ENCODE measurements around the gene PLPPR4.
"Not testable (repeated sequence)": the region's sequence is repeated elsewhere in the genome, so short reads cannot be mapped to it uniquely, and the experiment has no call there.

The PLPPR4 gene

DNA sequence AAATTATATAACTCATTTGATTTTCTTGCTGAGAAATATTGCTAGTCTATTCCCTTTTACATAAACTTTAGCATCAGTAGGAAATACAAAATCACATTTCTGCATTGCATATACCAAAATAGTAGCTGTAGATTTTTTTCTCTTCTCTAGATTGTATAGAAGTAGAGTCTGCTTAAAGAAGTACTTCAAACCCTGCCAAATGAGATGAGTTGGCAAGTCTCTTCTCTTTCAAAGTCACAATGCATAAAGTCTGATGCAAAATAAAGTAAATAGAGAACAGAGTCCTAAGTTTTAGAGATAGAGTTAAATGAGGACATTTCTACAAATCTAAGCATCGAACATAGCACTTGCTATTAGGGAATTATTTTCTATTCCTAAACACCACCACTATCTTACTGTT is 6.4 kb downstream of the PLPPR4 start:
- no peak for DNase-seq

DNA sequence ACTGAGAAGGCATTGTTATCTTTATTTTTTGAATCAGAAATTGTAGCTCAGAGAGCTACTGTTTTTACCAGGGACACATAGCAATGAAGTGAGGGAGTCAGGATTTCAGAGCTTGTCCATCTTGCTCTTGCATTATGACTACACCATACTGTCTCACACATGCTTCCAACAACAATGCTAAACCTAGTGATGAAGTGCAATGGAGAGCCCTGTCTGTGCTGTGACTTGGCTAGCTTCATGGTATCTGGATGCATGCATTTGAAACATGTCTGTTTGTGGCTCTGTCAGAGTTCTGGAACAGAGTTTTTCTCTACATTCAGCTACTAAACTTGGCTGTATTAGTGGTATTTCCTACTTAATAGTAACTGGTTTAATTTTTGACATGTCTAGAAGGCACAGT is 7.0 kb downstream of the PLPPR4 start:
- no peak for DNase-seq

DNA sequence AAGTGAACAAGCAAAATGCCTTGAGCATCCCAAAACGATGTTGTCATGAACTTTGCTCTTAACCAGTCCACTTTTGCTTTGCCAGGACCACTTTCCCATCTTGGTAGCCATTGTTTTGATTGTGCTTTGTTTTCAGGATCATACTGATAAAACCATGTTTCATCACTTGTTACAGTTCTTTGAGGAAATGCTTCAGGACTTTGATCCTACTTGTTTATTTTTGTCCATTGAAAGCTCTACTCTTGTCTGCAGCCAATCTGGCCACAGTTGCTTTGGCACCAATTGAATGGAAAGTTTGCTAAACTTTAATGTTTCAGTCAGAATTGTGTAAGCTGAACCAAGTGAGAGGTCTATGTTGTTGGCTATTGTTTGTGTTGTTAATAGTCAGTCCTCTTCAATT is 12.8 kb downstream of the PLPPR4 start:
- DNase-seq: no peak

DNA sequence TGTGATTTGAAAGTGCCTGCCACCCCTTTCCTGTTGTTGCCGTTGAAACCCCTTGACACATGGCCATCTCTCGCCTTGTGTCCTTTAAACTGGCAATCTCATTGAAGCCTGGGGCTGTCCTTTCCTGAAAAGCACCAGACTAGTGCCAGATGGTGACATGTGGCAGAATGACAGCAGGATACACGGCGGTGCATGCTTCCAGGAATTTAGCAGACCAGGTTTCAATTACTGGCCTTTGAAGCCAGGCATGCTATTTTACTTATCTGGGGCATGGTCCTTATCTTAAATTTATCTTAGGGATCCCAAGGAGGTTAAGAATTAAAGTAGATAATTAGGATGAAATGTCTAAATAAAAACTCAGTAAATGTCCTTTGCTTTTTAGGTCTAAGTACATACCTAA is 15.2 kb downstream of the PLPPR4 start:
- no peak for DNase-seq

DNA sequence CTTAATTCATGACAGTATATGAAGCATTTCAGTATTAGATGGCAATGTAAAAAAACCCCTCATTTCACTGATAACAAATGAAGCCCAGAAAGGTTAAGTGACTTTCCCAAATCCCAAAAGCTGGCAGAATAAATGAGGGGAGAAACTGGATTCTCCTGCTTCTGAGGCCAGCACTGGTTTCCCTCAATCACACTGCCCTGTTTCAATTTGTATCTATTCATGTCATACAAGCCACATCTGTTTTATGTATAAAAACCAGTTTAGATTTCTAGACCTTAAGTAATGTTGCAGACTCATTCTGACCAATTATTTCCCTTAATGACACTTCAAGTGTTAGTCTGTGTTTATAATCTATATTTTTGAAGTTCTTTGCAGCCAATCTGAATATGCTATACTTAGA is 16.8 kb downstream of the PLPPR4 start:
- no peak for DNase-seq

DNA sequence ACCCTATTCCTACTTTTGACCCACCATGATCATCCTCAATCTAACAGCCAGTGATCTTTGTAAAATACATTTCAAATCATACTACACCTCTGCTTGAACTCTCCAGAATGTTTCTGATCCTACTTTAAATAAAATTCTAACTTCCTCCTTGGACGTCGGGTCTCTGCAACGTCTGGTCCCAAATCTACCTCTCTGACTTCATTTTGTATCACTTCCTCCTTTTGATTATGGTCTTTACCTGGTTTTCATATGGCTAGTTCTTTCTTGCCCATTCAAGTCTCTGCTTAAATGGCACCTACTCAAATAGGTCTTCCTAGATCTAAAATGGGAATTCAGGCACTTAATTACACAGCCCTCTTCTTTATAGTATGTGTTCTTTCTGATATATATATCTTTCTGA is 18.2 kb downstream of the PLPPR4 start:
- DNase-seq: no peak

DNA sequence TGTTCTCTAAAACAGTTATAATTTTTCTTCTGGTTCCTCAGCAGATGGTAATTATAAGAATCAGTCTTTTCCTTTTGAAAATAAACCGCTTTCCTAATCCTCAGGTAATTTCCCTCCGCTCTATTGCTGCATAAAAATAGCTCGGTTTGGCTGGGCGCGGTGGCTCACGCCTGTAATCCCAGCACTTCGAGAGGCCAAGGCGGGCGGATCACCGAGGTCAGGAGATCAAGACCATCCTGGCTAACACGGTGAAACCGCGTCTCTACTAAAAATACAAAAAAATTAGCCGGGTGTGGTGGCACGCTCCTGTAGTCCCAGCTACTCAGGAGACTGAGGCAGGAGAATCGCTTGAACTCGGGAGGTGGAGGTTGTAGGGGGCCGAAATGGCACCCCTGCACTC is 19.2 kb downstream of the PLPPR4 start:
- DNase-seq: not testable (repeated sequence)

DNA sequence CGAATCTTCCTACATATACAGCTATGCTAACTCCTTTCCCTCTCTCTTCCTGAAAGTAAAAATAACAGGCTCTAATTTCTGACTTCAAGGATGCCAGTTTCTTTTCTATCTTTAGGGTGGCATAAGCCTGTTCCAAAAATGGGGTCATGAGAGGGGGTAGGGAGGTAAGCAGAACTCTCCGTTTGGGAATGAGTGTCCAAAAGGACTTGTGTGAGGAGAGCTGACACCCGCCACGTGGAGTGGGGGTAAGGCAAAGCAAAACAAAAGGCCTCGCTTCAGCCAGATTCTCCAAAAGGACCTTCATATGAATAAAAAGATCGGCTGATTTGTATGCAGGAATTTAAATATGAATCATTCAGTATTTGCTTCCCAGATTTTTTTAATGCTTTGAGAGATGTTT is 28.6 kb downstream of the PLPPR4 start:
- no peak for DNase-seq

DNA sequence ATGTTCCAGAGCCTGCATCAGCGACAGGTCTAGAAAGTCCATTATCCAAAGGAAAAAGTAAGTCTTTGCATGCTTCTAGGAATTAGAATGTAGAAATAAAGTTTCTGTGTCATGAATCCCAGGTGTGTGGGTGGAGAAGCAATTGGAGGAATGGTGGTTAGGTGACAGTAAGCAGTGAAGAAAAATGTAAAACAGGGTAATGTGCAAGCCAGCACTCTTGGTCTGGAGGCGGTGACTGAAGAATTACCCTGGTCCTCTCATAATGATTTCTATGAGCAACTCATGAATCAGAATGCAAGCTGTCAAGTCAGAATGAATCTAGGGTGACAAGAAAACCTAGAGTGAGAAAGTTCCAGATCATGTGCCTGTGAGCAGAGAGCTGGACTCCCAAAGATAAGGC is 33.6 kb downstream of the PLPPR4 start:
- no peak for DNase-seq

DNA sequence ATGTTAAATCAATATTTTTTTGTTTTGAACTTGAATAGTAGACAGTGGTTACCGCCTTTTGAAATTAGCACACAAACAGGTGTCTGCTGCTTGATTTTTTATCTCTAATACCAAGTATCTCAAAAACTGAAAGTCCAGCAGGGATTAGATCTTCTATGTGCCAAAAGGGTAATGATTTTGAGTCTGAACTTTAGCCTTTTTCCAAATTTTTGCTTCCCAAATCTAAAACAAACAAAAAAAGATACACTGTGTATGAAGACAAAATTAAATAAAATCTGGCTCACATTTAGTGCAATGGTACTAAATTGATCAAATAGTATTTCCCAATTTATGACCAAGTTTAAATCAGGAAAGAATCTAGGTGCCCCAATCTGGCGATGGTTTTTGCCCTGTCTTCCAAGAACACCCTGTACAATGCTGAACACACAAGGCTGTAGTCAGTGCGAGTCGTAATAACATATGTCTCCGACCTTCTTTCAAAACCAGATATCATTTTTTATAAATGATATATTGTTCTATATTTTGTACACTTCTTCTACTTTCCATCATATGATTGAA is 40.5 kb downstream of the PLPPR4 start:
- no peak for DNase-seq

DNA sequence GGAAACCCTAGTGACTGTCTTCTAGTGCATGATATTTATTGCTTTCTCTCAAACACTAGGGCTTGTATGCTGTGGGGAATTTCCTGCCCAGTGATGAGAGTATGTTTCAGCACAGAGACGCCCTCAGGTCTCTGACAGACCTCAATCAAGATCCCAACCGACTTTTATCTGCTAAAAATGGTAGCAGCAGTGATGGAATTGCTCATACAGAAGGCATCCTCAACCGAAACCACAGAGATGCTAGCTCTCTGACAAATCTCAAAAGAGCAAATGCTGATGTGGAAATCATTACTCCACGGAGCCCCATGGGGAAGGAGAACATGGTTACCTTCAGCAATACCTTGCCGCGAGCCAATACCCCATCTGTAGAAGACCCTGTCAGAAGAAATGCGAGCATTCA is 41.3 kb downstream of the PLPPR4 start:
- DNase-seq: no peak

DNA sequence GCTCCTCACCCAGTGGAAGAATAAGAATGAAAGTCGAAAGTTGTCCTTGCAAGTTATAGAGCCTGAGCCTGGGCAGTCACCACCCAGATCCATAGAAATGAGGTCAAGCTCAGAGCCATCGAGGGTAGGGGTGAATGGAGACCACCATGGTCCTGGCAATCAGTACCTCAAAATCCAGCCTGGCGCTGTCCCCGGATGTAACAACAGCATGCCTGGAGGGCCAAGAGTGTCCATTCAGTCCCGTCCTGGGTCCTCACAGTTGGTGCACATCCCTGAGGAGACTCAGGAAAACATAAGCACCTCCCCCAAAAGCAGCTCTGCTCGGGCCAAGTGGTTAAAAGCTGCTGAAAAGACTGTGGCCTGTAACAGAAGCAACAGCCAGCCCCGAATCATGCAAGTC is 41.8 kb downstream of the PLPPR4 start:
- no peak for DNase-seq

DNA sequence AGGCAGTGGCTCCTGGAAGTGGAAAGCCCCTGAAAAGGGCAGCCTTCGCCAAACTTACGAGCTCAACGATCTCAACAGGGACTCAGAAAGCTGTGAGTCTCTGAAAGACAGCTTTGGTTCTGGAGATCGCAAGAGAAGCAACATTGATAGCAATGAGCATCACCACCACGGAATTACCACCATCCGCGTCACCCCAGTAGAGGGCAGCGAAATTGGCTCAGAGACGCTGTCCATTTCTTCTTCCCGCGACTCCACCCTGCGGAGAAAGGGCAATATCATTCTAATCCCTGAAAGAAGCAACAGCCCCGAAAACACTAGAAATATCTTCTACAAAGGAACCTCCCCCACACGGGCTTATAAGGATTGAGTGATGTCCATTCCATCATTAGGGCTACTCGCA is 42.4 kb downstream of the PLPPR4 start:
- no peak for DNase-seq

DNA sequence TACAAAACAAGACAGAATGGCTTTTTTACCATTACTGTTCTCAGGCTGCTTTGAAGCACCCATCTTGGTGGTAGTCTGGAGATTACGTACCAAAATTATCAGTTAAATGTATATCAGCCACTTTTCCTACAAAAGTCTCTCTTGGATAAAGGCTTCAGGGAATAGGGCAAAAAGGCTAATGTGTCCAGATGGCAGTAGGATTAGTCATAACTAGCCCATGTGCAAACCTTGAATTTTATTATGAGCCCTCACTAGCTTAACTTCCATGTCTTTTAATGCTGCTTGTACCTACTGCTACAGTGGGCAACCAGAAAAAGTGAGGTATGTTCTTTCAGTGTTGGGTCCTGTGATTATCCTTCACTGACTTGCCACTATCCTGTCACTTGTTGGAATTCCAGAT is 51.0 kb downstream of the PLPPR4 start:
- DNase-seq: no peak

DNA sequence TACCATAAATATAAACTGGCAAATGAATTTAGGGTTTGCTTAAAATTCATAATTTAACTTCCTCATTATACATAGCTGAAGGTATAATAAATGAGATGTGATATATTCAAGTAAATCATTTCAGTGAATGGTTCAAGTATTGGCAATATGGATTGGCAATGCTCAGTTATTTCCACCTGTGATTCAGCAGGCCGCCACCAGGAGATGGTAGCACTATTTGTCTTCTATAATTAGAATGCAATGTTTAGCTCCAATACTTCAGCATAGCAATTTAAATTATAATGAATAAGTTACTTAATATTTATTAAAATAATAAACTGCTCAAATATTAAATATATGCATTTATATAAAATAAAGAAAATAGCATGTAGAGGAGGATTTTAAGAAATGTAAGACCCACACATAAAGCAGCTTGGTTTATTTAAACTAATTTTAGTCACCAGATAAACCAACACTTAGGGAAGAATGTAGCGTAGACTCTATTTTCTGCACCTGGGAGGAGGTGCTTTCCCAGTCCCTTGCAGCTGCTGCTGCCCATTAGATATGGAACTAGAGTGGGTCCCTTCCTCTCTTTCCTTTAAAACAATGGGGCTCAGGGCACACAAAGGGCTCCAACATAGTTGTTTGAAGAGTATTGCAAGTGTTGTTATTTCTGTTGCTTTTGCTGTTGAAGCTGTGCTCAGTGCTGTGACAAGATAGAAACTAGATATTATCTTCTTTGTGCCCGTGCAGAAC is 62.1 kb downstream of the PLPPR4 start:
- DNase-seq: no peak

DNA sequence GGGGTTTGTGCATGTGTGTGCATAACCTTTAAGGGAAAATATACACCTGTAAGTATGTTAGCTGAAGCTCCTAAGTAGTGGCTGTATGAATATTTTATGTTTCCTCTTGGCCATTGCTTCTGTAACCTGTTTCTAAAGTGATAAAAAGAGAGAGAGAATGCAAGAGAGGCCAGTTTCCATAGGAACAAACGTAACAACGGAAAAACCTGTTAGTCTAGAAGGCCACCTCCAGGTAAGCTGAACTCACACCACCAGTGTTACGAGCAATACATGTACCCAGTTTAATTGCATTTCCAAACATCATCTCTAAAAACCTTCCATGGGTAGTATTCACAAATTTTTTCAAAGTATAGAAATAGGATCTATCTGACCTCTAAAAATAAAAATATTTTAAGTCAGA is 63.1 kb downstream of the PLPPR4 start:
- no peak for DNase-seq

DNA sequence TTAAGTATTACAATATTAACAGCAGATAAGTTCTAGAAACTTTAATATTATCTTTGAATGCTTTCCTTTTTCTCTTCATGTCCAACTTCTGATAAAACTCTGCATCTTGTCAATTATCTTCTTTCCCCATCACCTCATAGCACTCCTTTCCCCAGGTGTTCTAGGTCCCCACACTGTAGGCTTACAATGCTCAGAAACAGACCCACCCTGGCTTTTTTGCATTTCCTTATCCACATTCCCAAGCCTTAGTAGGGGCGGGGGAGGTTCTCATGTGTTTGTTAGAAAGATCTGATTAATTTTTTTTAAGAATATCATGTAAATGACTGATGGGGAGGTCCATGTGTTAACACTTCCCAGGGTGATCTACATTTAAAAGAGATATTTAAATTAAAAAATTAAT is 63.9 kb downstream of the PLPPR4 start:
- DNase-seq: no peak

DNA sequence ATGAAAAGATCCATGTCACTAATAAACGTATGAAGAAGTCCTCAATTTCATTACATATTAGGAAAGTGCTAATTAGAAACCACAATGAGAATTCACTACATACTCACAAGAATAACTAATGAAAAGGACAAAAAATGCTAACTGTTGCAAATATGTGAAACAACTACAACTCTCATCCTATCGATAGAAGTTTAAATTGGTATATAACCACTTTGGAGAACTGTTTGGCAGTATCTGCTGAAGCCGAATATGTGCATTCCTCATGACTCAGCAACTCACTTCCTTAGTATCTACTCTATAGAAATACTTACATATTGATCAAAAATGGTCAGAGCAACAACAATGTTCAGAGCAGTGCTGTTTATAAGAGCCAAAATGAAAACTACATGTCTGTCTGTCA is 66.8 kb downstream of the PLPPR4 start:
- DNase-seq: no peak

DNA sequence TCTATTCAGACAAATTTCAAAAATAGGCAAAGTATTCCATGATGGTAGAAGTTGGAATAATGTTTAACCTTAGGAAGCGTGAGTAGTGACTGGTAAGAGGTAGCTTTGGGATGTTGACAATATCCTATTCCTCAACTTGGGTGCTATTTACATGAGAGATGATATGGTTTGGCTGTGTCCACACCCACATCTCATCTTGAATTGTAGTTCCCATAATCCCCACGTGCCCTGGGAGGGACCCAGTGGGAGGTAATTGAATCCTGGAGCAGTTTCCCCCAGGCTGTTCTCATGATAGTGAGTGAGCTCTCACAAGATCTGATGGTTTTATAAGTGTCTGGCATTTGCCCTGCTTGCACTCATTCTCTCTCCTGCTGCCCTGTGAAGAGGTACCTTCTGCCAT is 67.3 kb downstream of the PLPPR4 start:
- no peak for DNase-seq

DNA sequence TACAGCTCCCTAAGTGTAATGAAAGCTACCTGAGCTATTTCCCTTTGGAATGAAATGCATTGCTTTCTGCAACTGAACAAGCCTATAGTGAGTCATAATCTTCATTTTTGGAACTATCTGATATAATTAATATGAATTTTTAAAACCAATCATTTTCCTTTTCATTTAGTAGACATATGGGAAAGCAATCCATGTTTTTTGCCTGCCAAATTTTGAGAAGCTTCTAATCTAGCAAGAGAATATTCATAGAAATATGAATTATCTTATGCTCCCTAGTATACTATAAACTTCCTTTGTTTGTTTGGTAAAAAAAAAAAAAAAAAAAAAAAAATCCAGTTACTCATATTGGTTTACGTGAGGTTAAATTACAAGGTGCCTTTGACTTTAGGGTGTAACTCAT is 68.3 kb downstream of the PLPPR4 start:
- no peak for DNase-seq

DNA sequence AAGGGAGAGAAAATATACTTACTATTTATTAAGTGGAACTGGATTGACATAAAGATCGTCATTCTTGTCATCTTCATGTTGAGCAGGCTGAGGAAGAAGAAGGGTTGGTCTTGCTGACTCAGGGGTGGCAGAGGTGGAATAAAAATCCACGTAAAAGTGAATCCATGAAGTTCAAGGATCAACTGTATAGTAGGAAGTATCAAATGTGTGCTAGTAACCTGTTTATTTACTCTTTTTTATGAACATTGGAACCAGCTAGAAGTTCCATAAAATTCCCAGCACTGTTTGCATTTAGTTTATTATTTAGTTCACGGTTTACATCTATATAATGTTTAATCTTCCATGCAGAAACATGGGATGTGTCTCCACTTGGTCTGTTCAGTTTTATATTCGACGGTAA is 70.7 kb downstream of the PLPPR4 start:
- no peak for DNase-seq

DNA sequence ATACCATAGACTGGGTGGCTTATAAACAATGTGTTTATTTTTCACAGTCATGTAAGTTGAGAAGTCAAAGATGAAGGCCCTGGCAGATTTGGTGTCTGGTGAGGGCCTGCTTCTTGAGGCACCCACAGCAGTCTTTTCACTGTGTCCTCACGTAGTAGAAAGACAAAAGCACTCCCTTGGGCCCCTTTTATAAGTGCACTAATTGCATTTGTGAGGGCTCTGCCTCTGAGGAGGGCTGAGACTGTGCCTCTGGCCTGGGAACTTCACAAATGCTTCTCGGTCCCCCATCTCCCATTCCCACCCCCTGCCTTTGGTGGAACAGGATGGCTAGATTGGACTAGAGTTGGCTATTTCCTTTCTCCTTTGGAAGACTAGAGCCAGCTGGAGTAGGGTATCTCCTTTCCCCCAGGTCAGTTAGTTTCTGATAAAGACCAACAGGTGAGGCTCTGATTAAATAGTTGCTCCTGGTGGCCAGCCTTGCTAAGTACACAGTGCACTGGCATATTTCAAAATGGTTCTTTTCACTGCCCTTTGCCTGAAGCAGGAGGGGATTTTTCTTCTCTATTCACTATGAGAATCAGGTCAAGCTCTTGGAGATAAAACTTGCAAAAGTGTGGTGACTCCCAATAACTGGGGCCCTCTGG is 82.9 kb downstream of the PLPPR4 start:
- DNase-seq: no peak

DNA sequence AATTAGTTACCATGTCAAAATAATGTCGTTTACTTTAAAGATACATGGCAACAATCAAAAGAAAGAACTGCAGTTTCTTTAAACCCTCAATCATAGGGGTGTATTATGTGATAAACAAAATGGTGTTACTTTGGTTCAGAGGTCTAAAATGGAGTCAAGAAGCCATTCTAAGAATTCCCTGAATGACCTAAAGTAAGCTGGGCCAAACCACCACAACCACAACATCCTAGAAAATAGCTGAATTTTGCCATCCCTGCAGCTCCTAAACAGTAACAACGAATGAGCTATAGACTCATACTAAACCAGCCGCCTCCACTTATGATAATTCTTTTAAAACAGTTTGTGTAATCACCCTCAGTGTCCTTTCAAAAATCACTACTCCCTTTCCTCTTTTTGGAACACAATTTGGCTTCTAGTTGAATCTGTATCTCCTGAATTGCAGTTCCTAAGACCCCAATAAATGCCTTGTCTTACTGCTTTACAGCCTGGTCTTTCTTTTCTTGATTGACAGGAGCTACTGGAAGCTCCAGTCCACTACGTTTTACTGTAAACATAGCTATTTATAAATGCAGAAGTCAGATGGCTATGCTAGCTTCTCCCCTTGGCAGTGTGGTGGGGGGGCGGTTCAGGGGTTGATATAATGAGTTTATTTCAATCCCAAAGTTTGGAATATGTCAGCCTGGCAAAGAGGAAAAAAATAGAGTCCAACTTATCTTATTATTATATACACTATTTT is 84.3 kb downstream of the PLPPR4 start:
- DNase-seq: no peak

DNA sequence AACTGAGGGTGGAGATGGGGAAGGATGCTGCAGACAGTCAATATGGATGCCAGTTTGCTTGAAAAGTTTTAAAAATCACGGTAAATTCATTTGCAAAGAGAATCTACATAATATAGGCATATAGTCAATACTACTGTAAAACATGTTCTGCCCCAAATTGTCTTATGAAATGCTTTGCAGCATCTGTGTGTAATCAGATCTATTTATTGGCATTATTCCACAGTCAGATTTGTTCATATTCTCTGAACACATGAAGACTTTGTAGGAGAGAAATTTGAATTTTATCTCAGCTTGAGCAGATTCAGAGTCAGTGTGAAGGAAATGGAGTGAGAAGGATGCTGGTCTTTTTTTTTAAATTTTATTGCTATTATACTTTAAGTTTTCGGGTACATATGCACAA is 88.5 kb downstream of the PLPPR4 start:
- no peak for DNase-seq
